ENCODE measurements around the gene ATP6V0C.

Gene ATP6V0C

DNA sequence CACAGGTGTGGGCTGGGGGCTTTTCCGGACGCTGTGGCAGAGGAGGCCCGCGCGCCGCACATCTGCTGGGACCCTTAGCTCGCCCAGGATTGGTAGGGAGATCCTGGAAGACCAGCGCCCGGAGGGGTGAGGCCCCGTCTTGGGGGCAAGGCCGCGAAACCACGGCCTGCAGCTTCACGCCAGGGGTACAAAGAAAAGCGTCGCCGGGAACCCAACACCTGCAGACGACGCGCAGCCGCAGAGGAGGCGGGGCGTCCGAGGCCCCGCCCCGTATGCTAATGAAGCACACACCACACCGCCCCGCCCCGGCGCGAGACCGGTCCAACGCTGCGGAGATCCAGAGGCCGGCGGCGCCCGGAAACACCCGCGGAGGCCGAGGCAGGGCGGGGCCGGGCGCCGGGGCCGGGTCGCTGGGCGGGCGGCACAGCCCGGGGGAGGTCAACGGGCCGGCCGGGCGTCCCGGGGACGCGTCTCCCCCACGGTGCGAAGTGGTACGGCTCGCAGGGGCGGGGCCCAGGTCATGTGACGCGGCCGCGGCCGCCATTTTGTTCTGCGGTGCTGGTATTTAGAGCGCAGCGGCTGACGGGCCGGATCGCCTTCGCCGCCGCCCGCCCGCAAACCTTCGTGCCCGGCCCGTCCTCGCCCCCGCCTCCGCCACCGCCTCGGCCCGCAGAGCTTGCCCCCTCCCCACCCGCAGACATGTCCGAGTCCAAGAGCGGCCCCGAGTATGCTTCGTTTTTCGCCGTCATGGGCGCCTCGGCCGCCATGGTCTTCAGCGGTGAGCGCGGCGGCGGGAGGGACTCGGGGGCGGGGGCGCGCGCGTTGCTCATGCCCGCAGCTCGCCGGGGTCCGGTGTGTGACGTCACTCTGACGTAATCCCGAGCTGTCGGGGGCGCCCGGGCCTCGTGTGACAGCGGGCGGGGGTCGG, at the start of gene ATP6V0C:
ATP6V0C (plus strand) TSS at position 548 of the 928 bp plus-strand sequence; CDS start at position 700, 152 bp downstream.
- peak; percentile 94 to 97 (median 96) for DNase-seq

DNA sequence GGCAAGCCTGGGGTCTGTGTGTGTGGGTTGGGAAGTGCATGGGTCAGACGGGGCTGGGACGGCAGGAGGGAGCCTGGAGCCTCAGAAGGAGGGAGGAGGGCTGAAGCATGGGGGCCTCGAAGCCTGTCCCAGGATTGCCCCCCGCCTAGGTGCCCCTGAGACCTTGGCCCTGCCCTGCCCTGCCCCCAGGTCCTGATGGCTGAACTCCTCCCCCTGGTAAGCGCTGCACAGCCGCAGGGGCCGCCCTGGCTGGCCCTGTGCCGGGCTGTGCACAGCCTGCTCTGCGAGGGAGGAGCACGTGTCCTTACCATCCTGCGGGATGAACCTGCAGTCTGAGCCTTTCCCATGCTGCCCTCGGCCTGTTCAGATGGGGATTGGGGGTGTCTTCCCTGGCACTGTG, 49.4 kb upstream of the ATP6V0C start:
- no peak for DNase-seq

DNA sequence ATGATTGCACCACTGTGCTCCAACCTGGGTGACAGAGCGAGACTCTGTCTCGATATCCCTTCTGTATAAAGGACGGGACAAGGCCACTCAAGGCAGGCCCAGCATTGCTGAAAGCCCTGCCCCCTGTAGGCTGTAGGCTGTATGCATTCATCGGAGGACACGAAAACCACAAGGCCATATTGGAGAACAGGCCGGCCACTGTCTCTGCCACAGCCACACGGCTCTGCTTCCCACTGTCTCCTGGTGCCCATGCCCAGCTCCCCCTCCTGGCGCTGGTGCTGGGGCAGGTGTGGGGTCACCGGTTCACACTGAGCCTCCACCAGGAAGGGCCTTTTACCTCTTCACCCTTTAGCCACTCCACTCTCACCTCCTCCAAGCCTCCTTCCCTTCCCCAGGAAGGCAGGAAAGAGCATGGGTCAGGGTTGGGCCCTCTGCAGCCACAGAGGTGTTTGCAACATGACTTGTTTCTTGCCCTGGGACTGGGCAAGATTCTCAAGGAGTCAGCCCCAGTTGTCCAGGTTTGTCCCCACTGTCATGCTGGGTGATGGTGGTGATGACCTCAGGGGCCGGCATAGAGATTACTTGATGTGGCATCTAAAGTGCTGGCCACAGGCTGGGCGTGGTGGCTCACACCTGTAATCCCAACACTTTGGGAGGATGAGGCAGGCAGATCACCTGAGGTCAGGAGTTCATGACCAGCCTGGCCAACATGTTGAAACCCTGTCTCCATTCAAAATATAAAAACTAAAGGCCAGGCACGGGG, 47.9 kb upstream of the ATP6V0C start:
- DNase-seq = no peak

DNA sequence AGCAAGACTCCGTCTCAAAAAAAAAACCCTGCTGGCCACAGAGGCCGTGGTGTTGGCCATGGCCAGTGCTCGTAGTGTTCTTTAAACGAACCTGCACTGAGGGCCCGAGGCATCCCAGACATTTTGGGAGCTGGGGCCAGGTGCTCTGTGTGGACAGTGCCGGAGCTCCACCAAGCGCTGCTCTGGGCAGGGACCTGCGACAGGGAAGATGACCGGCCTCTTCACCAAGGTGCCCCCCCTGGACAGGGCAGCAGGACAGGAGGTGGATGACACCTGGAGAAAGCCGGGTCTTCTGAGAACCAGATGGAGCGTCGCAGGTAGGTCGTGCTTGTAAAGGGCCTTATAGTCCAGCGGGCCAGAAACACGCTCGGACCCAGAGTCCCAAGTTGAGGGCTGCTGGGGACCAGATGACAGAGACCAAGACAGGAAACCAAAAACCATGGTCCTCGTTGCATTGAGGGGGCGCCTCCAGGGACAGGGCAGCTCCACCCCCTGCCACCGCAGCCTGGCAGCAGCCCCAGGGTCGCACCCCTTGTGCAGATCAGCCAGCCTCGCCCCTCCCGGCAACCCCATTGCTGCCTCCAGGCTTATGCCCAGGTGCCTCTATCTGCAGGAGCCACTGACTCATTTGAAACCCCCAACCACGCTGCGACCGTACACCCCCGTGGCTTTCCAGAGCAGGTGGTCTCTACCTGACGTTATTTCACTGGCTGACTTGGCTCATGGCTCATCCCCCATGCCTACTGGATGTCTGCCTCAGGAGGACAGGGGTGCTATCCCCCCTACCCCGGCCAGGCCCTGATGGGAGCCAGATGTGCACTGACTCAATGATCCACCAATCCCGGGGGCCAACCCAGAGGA, 46.9 kb upstream of the ATP6V0C start:
- DNase-seq = no peak

DNA sequence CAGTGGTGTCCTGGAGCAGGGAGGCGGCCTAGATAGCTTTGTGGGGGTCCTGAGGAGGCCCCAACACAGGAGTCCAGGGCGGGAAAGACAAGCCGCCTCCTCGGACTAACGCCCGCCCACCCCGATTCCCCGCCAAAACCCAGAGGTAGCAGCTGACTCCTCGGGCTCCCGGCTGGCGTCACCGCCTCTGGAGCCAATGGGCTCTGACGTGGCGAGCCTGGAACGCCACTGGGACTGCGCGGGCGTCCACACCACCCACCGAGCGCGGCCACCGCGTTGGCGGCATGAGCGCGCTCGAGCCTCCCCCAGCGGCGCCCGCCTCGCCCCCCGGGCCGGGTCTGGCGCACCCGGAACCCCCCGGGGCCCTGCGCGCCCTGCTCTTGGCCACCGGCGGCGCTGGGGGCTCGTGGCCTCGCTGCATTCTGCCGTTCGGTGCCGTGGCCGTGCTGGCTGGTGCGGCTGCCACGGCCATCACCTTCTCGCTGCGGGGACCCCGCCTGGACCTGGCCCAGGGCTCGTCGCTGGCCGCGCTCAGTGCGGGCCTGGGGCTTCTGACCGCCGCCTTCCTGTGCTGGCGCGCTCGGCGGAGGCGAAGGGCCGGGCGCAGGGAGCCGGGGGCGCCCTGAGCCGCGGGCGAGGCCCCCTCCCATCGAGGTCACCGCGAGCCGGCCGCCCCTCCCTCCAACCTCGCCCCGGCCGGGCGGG, 46.1 kb upstream of the ATP6V0C start:
- peak; percentile 69 to 85 (median 76) for DNase-seq

DNA sequence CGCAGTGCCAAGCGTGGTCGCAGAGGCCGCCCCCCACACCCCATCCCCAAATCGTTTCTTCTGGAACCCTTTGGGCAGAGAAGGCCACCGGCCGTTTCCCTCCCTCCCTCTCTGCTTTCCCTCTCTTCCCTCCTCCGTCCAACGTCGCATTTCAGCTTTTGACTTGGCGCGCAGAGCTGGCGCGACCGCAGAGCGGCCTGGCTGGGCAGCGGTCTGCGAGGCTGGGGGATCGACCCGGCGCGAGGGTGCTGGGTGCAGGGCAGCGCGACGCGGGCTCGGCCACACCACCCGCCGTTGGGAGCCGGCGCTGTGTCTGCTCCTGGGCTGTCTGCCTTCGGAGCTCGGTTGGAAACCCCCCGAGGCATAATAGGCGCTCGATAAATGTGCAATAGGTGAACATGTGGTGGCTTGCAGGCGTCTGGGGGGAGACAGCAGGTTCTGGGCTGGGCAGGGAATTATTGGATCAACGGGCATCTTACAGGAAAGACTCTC, 45.5 kb upstream of the ATP6V0C start:
- DNase-seq = peak in 2 of 3 donors; percentile 28 to 56

DNA sequence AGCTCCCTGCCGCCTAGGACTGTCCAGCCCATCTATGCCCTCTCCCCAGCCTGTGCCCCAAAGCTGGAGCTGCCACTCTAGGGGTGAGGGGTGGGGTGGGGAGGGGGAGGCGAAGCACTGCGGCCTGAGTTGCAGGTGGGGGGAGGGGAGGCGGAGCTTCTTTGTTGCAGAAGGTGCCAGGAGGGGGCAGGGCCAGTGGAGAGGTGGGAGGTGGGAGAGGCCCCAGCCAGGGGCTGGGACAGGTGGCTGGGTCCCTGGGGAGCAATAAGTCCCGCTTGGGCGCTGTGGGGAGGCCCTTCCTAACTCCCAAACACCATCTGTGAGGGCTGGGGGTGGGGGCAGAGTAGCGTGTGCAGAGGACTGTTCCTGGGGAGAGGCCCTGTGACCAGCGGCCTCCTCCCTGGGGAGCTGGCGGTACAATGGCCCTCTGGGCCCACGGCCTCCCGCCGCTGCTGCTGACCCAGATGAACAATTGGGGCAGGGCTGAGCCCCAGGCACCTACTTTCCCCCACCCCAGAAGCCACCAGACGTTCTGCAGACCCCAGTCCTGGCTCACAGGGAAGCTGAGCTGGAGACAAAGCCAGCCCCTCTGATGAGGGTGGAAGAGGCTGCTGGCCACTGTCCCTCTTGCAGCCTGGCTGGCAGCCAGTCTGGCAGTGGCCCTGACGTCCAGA, 44.9 kb upstream of the ATP6V0C start:
- no peak for DNase-seq

DNA sequence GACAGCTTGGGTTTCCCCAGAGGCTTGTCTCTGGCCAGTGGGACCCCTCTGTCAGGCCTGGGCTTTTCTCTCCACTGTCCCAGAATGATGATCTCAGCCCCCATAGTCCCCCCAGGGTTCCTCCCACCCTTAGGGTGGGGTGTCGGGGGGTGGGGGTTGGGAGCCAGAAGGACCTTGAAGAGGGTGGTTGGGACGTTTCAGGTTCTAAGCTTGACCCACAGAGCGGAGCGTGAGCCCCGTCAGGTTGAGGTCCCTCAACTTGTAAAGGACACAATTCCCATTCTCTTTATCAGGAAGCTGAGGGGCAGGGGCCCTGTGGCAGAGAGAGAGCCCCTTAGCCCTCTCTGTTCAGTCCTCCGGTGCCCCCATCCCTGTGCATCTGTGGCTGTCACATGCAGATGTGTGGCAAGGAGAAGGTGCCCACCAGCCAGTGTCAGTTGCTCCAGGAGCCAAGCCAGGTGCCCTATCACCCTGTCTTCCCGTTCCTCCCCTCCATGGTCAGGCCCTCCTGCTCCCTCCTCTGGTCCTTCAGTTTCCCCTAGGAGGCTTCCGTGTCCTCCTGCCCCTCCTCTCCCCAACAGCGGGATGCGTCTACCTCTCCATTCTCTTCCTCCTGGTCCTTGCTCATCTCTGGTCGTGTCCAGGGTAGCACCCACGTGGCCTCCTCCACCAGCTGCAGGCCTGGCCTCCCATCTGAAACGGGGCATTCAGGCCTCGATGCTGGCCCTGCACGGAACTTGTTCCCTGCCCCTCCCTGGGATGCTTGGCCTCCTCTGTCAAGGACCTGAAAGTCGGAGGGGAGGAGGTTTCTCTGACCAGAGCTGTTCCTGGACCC, 44.1 kb upstream of the ATP6V0C start:
- DNase-seq = no peak

DNA sequence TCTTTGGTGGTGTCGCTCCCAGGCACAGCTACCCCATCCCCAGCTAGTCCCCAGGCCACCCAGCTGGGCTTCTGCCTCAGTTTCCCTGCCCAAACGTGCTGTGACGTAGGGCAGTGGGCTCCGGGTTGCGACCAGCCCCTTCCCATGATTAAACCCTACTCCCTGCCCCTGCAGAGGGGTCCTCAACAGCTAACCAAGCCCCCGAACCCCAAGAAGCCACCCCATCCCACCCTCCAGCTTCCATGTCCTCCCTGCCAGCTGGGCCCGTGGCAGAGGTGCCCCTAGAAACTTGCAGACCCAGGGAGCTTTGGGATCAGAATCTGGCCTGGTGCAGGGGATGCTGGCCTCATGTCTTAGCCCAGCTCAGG, 43.5 kb upstream of the ATP6V0C start:
- no peak for DNase-seq

DNA sequence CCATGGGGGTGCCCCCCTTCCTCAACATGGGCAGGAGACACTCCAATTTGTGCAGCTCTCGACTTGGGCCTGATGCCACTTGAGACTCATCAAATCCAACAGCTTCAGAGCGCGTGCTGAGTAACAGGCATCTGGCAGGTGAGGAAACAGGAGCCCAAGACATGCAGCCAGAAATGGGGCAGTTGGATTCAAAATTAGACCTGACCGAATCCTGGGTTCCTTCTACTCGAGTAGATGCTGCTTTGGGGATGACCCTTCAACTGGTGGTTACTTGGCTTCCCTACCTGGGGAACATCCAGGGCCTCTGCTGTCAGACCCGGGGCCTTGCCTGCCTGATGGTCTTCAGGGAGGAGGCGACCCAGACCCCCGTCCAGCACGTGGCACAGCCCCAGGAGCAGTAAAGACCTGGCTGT, 43.1 kb upstream of the ATP6V0C start:
- no peak for DNase-seq

DNA sequence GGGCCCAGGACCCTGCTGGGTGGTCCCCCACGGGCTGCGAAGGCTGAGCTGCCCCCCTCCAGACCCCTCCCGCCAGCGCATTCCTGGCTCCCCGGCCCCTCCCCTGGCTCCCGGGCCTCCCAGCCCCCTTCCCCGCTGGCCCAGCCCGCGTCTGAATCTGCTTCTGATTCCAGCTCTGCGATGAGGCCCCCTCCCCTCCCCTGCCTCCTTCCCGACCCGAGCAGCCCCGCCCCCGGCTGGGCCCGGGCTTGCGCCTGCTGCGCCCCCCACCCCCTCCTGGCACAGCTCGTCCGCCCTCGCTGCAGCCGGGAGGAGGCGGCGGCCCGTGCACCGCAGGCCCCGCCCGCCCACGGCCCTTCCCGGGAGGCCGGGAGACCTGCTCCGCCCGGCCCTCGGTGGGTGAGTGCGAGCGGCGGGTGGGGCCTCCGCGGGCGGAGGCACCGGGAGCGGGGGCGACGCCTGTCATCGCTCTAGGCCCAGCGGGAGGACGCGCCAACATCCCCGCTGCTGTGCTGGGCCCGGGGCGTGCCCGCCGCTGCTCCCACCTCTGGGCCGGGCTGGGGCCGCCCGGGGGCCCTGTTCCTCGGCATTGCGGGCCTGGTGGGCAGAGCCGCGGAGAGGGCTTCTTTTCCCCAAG, 42.6 kb upstream of the ATP6V0C start, which contains the start of gene NTN3:
NTN3 (plus strand) TSS at position 282 of the 637 bp plus-strand sequence. CDS start 405 bp downstream, outside the sequence.
- peak in 2 of 3 donors; percentile 42 to 55 for DNase-seq

DNA sequence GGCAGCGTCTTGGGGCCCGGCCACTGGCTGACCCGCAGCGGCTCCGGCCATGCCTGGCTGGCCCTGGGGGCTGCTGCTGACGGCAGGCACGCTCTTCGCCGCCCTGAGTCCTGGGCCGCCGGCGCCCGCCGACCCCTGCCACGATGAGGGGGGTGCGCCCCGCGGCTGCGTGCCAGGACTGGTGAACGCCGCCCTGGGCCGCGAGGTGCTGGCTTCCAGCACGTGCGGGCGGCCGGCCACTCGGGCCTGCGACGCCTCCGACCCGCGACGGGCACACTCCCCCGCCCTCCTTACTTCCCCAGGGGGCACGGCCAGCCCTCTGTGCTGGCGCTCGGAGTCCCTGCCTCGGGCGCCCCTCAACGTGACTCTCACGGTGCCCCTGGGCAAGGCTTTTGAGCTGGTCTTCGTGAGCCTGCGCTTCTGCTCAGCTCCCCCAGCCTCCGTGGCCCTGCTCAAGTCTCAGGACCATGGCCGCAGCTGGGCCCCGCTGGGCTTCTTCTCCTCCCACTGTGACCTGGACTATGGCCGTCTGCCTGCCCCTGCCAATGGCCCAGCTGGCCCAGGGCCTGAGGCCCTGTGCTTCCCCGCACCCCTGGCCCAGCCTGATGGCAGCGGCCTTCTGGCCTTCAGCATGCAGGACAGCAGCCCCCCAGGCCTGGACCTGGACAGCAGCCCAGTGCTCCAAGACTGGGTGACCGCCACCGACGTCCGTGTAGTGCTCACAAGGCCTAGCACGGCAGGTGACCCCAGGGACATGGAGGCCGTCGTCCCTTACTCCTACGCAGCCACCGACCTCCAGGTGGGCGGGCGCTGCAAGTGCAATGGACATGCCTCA, 41.9 kb upstream of the ATP6V0C start:
- DNase-seq = no peak

DNA sequence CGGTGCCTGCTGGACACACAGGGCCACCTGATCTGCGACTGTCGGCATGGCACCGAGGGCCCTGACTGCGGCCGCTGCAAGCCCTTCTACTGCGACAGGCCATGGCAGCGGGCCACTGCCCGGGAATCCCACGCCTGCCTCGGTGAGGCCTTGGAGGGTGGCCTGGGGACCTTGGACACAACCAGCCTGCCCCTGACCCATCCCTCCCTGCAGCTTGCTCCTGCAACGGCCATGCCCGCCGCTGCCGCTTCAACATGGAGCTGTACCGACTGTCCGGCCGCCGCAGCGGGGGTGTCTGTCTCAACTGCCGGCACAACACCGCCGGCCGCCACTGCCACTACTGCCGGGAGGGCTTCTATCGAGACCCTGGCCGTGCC, 41.3 kb upstream of the ATP6V0C start:
- no peak for DNase-seq

DNA sequence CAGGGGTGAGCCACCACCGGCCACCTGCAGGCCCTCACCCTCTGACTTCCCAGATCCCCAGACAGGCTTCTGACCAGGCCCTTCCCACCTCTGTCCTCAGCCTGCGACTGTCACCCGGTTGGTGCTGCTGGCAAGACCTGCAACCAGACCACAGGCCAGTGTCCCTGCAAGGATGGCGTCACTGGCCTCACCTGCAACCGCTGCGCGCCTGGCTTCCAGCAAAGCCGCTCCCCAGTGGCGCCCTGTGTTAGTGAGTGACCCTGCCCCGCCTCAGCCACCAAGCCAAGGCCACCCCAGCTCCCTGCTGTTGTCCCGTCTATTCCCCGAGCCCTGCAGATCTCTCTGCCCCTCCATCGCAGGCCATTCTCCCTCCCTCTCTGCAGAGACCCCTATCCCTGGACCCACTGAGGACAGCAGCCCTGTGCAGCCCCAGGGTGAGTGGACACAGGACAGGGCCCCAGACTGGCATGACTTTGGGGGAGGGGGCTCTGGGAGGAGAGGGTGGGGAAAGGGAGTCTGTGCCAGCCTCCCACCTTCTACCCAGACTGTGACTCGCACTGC, 40.8 kb upstream of the ATP6V0C start:
- DNase-seq = no peak

DNA sequence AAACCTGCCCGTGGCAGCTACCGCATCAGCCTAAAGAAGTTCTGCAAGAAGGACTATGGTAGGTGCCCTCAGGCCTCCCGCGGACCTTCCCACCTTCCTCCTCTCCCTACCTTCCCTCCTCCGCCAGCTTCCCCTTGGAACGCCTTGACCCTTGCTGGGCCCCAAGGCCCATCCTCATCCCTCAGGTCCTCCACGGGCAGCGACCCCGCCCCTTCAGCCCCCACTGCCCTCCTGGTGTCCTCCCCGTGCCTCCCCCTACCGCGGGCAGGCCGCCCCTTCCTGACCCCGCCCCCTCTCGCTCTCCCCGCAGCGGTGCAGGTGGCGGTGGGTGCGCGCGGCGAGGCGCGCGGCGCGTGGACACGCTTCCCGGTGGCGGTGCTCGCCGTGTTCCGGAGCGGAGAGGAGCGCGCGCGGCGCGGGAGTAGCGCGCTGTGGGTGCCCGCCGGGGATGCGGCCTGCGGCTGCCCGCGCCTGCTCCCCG, 40.3 kb upstream of the ATP6V0C start:
- no peak for DNase-seq

DNA sequence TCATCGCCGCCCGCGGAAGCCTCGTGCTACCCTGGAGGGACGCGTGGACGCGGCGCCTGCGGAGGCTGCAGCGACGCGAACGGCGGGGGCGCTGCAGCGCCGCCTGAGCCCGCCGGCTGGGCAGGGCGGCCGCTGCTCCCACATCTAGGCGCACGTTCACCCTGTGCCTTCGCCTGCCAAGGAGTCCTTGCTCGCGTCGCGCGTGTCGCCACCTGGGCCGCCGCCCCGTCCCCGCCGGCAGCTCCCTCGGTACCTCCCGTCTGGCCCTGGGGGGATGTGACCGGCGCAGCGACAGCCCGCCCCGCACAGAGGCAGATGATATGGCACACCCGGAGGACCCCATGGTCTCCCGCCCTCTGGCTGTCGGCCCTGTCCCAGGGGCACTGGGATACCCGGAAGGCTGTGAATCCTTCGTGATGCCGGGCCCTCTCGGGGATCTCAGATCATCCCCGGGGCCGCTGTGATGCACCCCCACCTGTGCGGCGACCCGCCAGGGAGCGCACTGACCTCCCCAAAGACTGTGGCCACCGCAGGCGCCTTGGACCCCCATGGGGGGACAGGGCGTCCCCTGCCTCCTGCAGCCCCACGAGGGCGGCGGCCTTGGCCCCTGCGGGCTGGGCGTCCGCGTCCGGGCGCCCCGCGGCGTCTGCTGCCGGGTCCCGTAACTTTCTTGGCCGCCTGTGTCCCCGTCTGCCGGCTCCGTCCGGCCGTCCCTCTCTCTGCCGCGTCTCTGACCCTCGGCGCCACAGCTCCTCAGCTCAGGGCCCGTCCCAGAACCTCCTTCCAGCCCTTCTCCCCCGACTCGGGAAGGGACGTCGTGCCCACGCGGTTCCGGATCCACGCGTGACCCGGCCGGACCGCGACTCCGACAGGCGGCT, 39.5 kb upstream of the ATP6V0C start:
- DNase-seq = peak; percentile 64 to 87 (median 78)

DNA sequence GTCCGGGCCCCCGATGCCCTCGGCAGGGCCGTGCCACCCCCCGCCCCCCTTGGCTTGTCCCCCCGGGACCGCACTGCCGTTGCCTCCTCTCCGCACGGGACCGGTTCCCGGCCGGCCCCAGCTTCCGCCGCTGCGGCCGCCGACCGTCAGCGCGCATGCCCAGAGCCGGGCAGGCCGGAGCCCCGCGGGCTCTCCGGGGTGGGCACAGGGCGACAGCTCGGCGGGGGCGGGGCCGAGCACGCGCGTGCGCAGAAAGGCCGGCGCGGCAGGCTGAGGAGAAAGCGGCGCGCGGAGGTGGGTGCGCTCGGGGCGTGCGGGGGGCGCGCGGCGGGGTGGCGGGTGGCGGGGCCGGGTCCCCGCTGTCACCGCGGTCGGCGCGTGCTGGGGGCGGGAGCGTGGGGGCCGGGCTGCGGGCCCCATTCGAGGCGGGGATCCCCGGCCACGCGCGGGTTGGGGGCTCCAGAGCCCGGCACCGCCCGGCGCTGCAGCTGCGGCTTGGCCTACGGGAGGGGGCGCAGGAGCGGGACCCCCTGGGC, 38.8 kb upstream of the ATP6V0C start, which contains the start of gene TBC1D24:
TBC1D24 (plus strand) TSS at position 251 of the 536 bp plus-strand sequence. CDS start 21,022 bp downstream, outside the sequence.
- DNase-seq = peak; percentile 90 to 96 (median 95)

All from suppressor macrophage treated with lipopolysaccharide for 1 hour (primary cell).